H7 (cell line): ENCODE results near the gene MISFA. TPM values are rescaled to one million over a fixed set of nuclear protein-coding genes. Genes with fewer than 3 reads are reported as not detected.
"Not testable (repeated sequence)": the region's sequence is repeated elsewhere in the genome, so short reads cannot be mapped to it uniquely, and the experiment has no call there.

ENCODE experiments used
- DNase-seq: peaks from one replicate; pipeline ENCODE4 v3.0.0; 2012
- H3K27me3 ChIP-seq: 2 replicates; pipeline ENCODE4 v1.6.0; 2011; ENCODE audit warnings: mild to moderate bottlenecking, low read length; ENCODE audit not compliant: control insufficient read depth, insufficient read depth
- H3K36me3 ChIP-seq: replicated peaks from 2 replicates; pipeline ENCODE4 v1.5.1; 2011; ENCODE audit warnings: low read length; ENCODE audit not compliant: control insufficient read depth, insufficient read depth
- H3K4me3 ChIP-seq: 2 replicates; pipeline ENCODE4 v1.5.1; 2011; ENCODE audit warnings: low read depth, mild to moderate bottlenecking, control low read depth, low read length, moderate library complexity; ENCODE audit not compliant: insufficient read depth
- total RNA-seq: library from RNA; depleted of rRNA; stranded (reverse); fragments of >200 nt; shearing (Covaris generic); gene quantifications from 2 replicates; pipeline ENCODE4 v1.2.3, GENCODE V29; 2014; rRNA removed

MISFA gene
- total RNA-seq, 1 experiment from 2014 or later = 0.73 TPM

- Histone ChIP-seq H3K4me3 (no peak overlapping the region), H3K36me3 (no peaks in the 10 kb centered on the region), H3K27me3 (no peaks in the 10 kb centered on the region; the same call in 1 of the 2 replicates)
- no peak for DNase-seq
Observed at GRCh38 chr11:18641677-18642076, 42.1 kb downstream of the MISFA start.

- not testable (repeated sequence) for H3K4me3 ChIP-seq, H3K27me3 ChIP-seq, H3K36me3 ChIP-seq
- DNase-seq = peak; percentile 32
Observed at GRCh38 chr11:18643034-18643433, 43.4 kb downstream of the MISFA start.

GRCh38 chr11:18650353-18650752, 50.8 kb downstream of the MISFA start:
- no peaks in the 10 kb centered on the region for H3K36me3 ChIP-seq

GRCh38 chr11:18650859-18651557, 51.4 kb downstream of the MISFA start:
- peak; percentile 73 for DNase-seq
- Histone ChIP-seq H3K4me3 (no peak overlapping the region), H3K36me3 (no peaks in the 10 kb centered on the region), H3K27me3 (no peaks in the 10 kb centered on the region)

More at GRCh38 chr11:18650353-18650752, 50.8 kb downstream of the MISFA start:
- no peaks in the 10 kb centered on the region for H3K27me3 ChIP-seq
- DNase-seq = no peak
- no peak overlapping the region for H3K4me3 ChIP-seq

Other genes with a start within 250 kb of the MISFA start
- 308 and 375 TPM in 2 replicates for gene LDHA, start 205.2 kb upstream of the MISFA start, total RNA-seq
- 0.21 and 0.44 TPM in 2 replicates for gene LDHC, start 187.5 kb upstream of the MISFA start, total RNA-seq
- gene LDHAL6A, start 143.9 kb upstream of the MISFA start, total RNA-seq = not detected in 2 replicates
- gene TSG101, start 72.8 kb upstream of the MISFA start, total RNA-seq = 53.0 and 72.3 TPM in 2 replicates
- 9.4 and 11.0 TPM in 2 replicates for gene UEVLD, start 11.1 kb upstream of the MISFA start, total RNA-seq
- 10.8 and 19.3 TPM in 2 replicates for gene SPTY2D1, start 34.6 kb downstream of the MISFA start, total RNA-seq
- gene TMEM86A, start 99.0 kb downstream of the MISFA start, total RNA-seq = 0.70 and 1.5 TPM in 2 replicates
- gene IGSF22, start 126.4 kb downstream of the MISFA start, total RNA-seq = 0.07 and 0.76 TPM in 2 replicates
- 1.7 and 3.0 TPM in 2 replicates for gene PTPN5, start 192.0 kb downstream of the MISFA start, total RNA-seq